ENCODE data around the gene TMEM63A.

GRCh38 chr1:225928186-225929175 is 46.3 kb upstream of the TMEM63A start:
- TF ChIP-seq CTCF (IDR thresholded peaks at IDR 0.05), result no peak
- no peak for TF ChIP-seq POLR2A (IDR thresholded peaks at IDR 0.05)
